Esophagus (tissue), 2 donors: Measurements from ENCODE around the gene SMCO2. TPM values are rescaled to one million over a fixed set of nuclear protein-coding genes. Genes with fewer than 3 reads are reported as not detected.
A peak's percentile ranks its signal among the peaks of the same experiment; 100 is the strongest.

Source experiments
- H3K27ac ChIP-seq, 2 donors: one replicate each; pipeline ENCODE4 v1.5.1; 2013; ENCODE audit warnings: low read depth in 2 of 2, mild to moderate bottlenecking in 2 of 2, inconsistent platforms in 1 of 2, low read length in 1 of 2, moderate library complexity in 1 of 2
- H3K27me3 ChIP-seq, 2 donors: one replicate each; pipeline ENCODE4 v1.6.1; 2013; ENCODE audit warnings: low read length in 2 of 2, control low read depth in 1 of 2, mild to moderate bottlenecking in 1 of 2; ENCODE audit not compliant: insufficient read depth in 2 of 2, control insufficient read depth in 1 of 2
- H3K36me3 ChIP-seq, 2 donors: one replicate each; pipeline ENCODE4 v1.6.1; 2013; ENCODE audit warnings: low read length in 1 of 2; ENCODE audit not compliant: control insufficient read depth in 2 of 2, insufficient read depth in 2 of 2
- H3K4me1 ChIP-seq, 2 donors: one replicate each; pipeline ENCODE4 v1.6.1; 2013; ENCODE audit warnings: low read length in 1 of 2; ENCODE audit not compliant: control insufficient read depth in 2 of 2, insufficient read depth in 2 of 2
- H3K4me3 ChIP-seq, 2 donors: one replicate each; pipeline ENCODE4 v1.5.1; 2013; ENCODE audit warnings: low read length in 2 of 2, mild to moderate bottlenecking in 2 of 2, low read depth in 1 of 2, moderate library complexity in 1 of 2
- H3K9me3 ChIP-seq, 2 donors: one replicate each; pipeline ENCODE4 v1.6.1; 2013; ENCODE audit warnings: mild to moderate bottlenecking in 2 of 2, low read depth in 1 of 2, low read length in 1 of 2, moderate library complexity in 1 of 2; ENCODE audit not compliant: control insufficient read depth in 2 of 2, insufficient read depth in 1 of 2
- WGBS, 2 donors: extraction: QIAGEN DNeasy Blood & Tissue Kit; methylation state at CpG; one replicate each; pipeline ENCODE4 v1.1.7; 2013; 5-methylcytosine and 5-hydroxymethylcytosine counted together
- polyA plus RNA-seq, 2 donors: library from polyadenylated mRNA; stranded (reverse); fragments of 200-250 nt; gene quantifications; one replicate each; pipeline ENCODE4 v1.2.3, GENCODE V29; 2013
- donor health status: healthy with polysubstance abuse.
- donor health status: Bipolar disorder and iron deficiency.

SMCO2 gene
- polyA plus RNA-seq, 2 donors: 0.66 to 1.6 TPM

GRCh38 chr12:27428466-27428865 lies 18.1 kb upstream of the SMCO2 start:
- no peak overlapping the region for H3K4me3 ChIP-seq
- H3K4me1 ChIP-seq: no peaks in the 10 kb centered on the region
- H3K27ac ChIP-seq: peak overlapping the region in 1 of 2 donors; percentile 15
- no peaks in the 10 kb centered on the region for H3K9me3 ChIP-seq
- H3K36me3 ChIP-seq: no peaks in the 10 kb centered on the region
- H3K27me3 ChIP-seq: no peaks in the 10 kb centered on the region

GRCh38 chr12:27429606-27430005 lies 16.9 kb upstream of the SMCO2 start:
- no peak overlapping the region for H3K4me3 ChIP-seq
- no peak overlapping the region for H3K27ac ChIP-seq
- H3K9me3 ChIP-seq: no peaks in the 10 kb centered on the region
- WGBS, 2 donors: 79% methylated on average over 2 of the region's 2 CpGs
- no peaks in the 10 kb centered on the region for H3K4me1 ChIP-seq
- no peaks in the 10 kb centered on the region for H3K27me3 ChIP-seq
- H3K36me3 ChIP-seq: no peaks in the 10 kb centered on the region

GRCh38 chr12:27431185-27431584 lies 15.4 kb upstream of the SMCO2 start:
- no peaks in the 10 kb centered on the region for H3K36me3 ChIP-seq
- no peak overlapping the region for H3K4me3 ChIP-seq
- H3K27ac ChIP-seq: no peak overlapping the region
- WGBS, 2 donors: 78 to 88% methylated on average over 4 of the region's 4 CpGs
- H3K4me1 ChIP-seq: no peaks in the 10 kb centered on the region
- H3K27me3 ChIP-seq: no peaks in the 10 kb centered on the region
- H3K9me3 ChIP-seq: no peaks in the 10 kb centered on the region

- Histone ChIP-seq H3K27ac (no peak overlapping the region), H3K4me1 (no peaks in the 10 kb centered on the region), H3K36me3 (no peaks in the 10 kb centered on the region), H3K9me3 (no peaks in the 10 kb centered on the region), H3K27me3 (no peaks in the 10 kb centered on the region), H3K4me3 (no peak overlapping the region)
- WGBS, 2 donors: 38 to 40% methylated on average over 5 to 6 of the region's 6 CpGs
Measured at GRCh38 chr12:27434673-27435565, 11.6 kb upstream of the SMCO2 start.

- H3K4me3 ChIP-seq: no peak overlapping the region
- no peaks in the 10 kb centered on the region for H3K4me1 ChIP-seq
- no peak overlapping the region for H3K27ac ChIP-seq
- H3K36me3 ChIP-seq: no peaks in the 10 kb centered on the region
- H3K9me3 ChIP-seq: no peaks in the 10 kb centered on the region
- no peaks in the 10 kb centered on the region for H3K27me3 ChIP-seq
Measured at GRCh38 chr12:27436029-27436428, 10.5 kb upstream of the SMCO2 start.

GRCh38 chr12:27436768-27437167 lies 9.8 kb upstream of the SMCO2 start:
- Histone ChIP-seq H3K9me3 (no peaks in the 10 kb centered on the region), H3K27me3 (no peaks in the 10 kb centered on the region), H3K4me1 (no peaks in the 10 kb centered on the region), H3K4me3 (no peak overlapping the region), H3K36me3 (no peaks in the 10 kb centered on the region), H3K27ac (no peak overlapping the region)
- 93 to 95% methylated on average over 1 of the region's 1 CpG for WGBS, 2 donors

- no peaks in the 10 kb centered on the region for H3K27me3 ChIP-seq
- 83 to 86% methylated on average over 2 of the region's 2 CpGs for WGBS, 2 donors
Measured at GRCh38 chr12:27437839-27438238, 8.7 kb upstream of the SMCO2 start.

GRCh38 chr12:27447761-27448160 lies 1.2 kb downstream of the SMCO2 start:
- WGBS, 2 donors: 85 to 91% methylated on average over 8 of the region's 8 CpGs
- no peaks in the 10 kb centered on the region for H3K36me3 ChIP-seq
- no peaks in the 10 kb centered on the region for H3K4me1 ChIP-seq
- H3K4me3 ChIP-seq: no peak overlapping the region
- H3K27me3 ChIP-seq: no peaks in the 10 kb centered on the region
- no peak overlapping the region for H3K27ac ChIP-seq
- H3K9me3 ChIP-seq: no peaks in the 10 kb centered on the region

More at GRCh38 chr12:27437839-27438238, 8.7 kb upstream of the SMCO2 start:
- Histone ChIP-seq H3K4me1 (no peaks in the 10 kb centered on the region), H3K27ac (no peak overlapping the region), H3K9me3 (no peaks in the 10 kb centered on the region), H3K4me3 (no peak overlapping the region), H3K36me3 (no peaks in the 10 kb centered on the region)

GRCh38 chr12:27449026-27449425 lies 2.5 kb downstream of the SMCO2 start:
- no peak overlapping the region for H3K4me3 ChIP-seq

GRCh38 chr12:27449893-27450534 lies 3.5 kb downstream of the SMCO2 start:
- WGBS, 2 donors: 94 to 95% methylated on average over 5 of the region's 5 CpGs
- H3K27ac ChIP-seq: no peak overlapping the region
- no peaks in the 10 kb centered on the region for H3K36me3 ChIP-seq
- H3K4me3 ChIP-seq: no peak overlapping the region
- H3K27me3 ChIP-seq: no peaks in the 10 kb centered on the region
- no peaks in the 10 kb centered on the region for H3K9me3 ChIP-seq
- no peaks in the 10 kb centered on the region for H3K4me1 ChIP-seq

More at GRCh38 chr12:27449026-27449425, 2.5 kb downstream of the SMCO2 start:
- no peaks in the 10 kb centered on the region for H3K36me3 ChIP-seq
- 69 to 75% methylated on average over 6 of the region's 6 CpGs for WGBS, 2 donors
- H3K27ac ChIP-seq: no peak overlapping the region
- H3K27me3 ChIP-seq: no peaks in the 10 kb centered on the region
- H3K9me3 ChIP-seq: no peaks in the 10 kb centered on the region
- no peaks in the 10 kb centered on the region for H3K4me1 ChIP-seq
